HEK293T (cell line): ENCODE data around the gene LMF1.

Experiments used
- CTCF ChIA-PET: fragments of 350-600 bp; formaldehyde crosslinking; extraction: SDS; loops from one replicate; lab custom pipeline; 2021; ENCODE audit warnings: antibody characterized with exemption, inconsistent platforms; lab: Yijun Ruan, JAX
- POLR2A ChIA-PET: fragments of 350-600 bp; formaldehyde crosslinking; extraction: SDS; loops from one replicate; lab custom pipeline; 2020; ENCODE audit warnings: antibody characterized with exemption, inconsistent platforms; lab: Yijun Ruan, JAX
- DNase-seq: peaks from one replicate; pipeline ENCODE4 v3.0.0; 2012; ENCODE audit warnings: mixed read lengths; ENCODE audit errors: extremely low spot score
- ARNT ChIP-seq: fragments of 450-650 bp; IDR thresholded peaks from 2 replicates; pipeline ENCODE4 v1.6.1; 2017; ENCODE audit warnings: mild to moderate bottlenecking
- BHLHE40 ChIP-seq: fragments of 450-650 bp; IDR thresholded peaks from 2 replicates; pipeline ENCODE4 v1.6.1; 2016; ENCODE audit warnings: mild to moderate bottlenecking, moderate library complexity, borderline replicate concordance
- CTBP1 ChIP-seq: fragments of 450-650 bp; IDR thresholded peaks from 2 replicates; pipeline ENCODE4 v1.6.1; 2016; ENCODE audit warnings: borderline replicate concordance
- ELF4 ChIP-seq: fragments of 450-650 bp; IDR thresholded peaks from 2 replicates; pipeline ENCODE4 v1.6.1; 2017; ENCODE audit warnings: antibody characterized with exemption
- FOXA1 ChIP-seq: fragments of 450-650 bp; IDR thresholded peaks from 2 replicates; pipeline ENCODE4 v1.6.1; 2016; ENCODE audit warnings: mild to moderate bottlenecking
- FOXK2 ChIP-seq: fragments of 450-650 bp; IDR thresholded peaks from 2 replicates; pipeline ENCODE4 v1.6.1; 2016; ENCODE audit warnings: mild to moderate bottlenecking
- FOXM1 ChIP-seq: fragments of 450-650 bp; IDR thresholded peaks from 2 replicates; pipeline ENCODE4 v1.6.1; 2017; ENCODE audit warnings: mild to moderate bottlenecking, borderline replicate concordance
- HDGF ChIP-seq: fragments of 450-650 bp; IDR thresholded peaks from 2 replicates; pipeline ENCODE4 v1.6.1; 2017; ENCODE audit warnings: antibody characterized with exemption, borderline replicate concordance
- L3MBTL2 ChIP-seq: fragments of 450-650 bp; conservative IDR thresholded peaks from 2 replicates; pipeline ENCODE4 v1.6.1; 2016; ENCODE audit warnings: mild to moderate bottlenecking
- LEF1 ChIP-seq: fragments of 450-650 bp; IDR thresholded peaks from 2 replicates; pipeline ENCODE4 v1.6.1; 2017; ENCODE audit warnings: mild to moderate bottlenecking, borderline replicate concordance
- NFRKB ChIP-seq: fragments of 450-650 bp; IDR thresholded peaks from 2 replicates; pipeline ENCODE4 v1.6.1; 2016; ENCODE audit warnings: mild to moderate bottlenecking, moderate library complexity
- SP1 ChIP-seq: fragments of 450-650 bp; IDR thresholded peaks from 2 replicates; pipeline ENCODE4 v1.6.1; 2017
- SUZ12 ChIP-seq: fragments of 450-650 bp; IDR thresholded peaks from 2 replicates; pipeline ENCODE4 v1.6.1; 2016; ENCODE audit warnings: mild to moderate bottlenecking
- TARDBP ChIP-seq: fragments of 450-650 bp; IDR thresholded peaks from 2 replicates; pipeline ENCODE4 v1.6.1; 2016
- ZNF384 ChIP-seq: fragments of 450-650 bp; IDR thresholded peaks from 2 replicates; pipeline ENCODE4 v1.6.1; 2016
- TF ChIP-seq, protein P1 (sequence below): fragments of 450-650 bp; IDR thresholded peaks from 2 replicates; pipeline ENCODE4 v1.6.1; 2016

The LMF1 gene

DNA sequence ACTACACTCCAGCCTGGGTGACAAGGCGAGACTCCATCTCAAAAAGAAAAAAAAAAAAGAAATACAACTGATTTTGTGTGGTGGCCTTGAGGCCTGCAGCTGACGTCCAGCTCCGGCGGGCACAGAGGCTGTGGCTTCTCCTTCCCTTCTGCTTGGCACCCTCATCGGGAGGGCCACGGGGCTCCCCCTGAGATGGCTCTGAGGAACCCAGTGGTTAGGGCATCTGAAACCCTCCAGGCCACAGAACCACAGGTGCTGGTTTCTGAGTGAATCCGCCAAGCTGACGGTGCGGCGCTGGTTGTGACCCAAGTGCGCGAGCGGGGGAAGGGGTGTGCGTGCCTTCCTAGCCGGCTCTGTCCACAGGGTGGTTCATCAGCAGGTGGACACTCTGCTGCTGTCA lies 63.4 kb downstream of the LMF1 start:
- TF ChIP-seq HDGF (no peak), ZNF384 (no peak), FOXA1 (no peak)
- TF ChIP-seq, protein P1, sequence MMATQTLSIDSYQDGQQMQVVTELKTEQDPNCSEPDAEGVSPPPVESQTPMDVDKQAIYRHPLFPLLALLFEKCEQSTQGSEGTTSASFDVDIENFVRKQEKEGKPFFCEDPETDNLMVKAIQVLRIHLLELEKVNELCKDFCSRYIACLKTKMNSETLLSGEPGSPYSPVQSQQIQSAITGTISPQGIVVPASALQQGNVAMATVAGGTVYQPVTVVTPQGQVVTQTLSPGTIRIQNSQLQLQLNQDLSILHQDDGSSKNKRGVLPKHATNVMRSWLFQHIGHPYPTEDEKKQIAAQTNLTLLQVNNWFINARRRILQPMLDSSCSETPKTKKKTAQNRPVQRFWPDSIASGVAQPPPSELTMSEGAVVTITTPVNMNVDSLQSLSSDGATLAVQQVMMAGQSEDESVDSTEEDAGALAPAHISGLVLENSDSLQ, result no peak
- no peak for DNase-seq
- ChIA-PET CTCF (no interaction called here), POLR2A (no interaction called here)

DNA sequence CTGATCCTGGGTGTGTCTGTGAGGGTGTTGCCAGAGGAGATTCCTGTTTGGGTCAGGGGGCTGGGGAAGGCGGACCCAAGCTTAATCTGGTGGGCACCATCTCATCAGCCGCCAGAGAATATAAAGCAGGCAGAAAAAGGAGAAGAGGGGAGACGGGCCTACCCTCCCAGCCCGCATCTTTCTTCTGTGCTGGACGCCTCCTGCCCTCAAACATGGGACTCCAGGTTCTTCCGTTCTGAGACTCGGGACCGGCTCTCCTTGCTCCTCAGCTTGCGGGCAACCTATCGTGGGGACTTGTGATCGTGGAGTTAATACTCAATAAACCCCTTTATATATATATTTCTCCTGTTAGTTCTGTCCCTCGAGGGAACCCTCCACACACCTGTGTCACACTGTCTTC lies 64.5 kb downstream of the LMF1 start:
- DNase-seq, result no peak
- TF ChIP-seq NFRKB, result no peak
- TF ChIP-seq SUZ12, result no peak
- no peak for TF ChIP-seq ELF4
- ChIA-PET POLR2A (no interaction called here), CTCF (no interaction called here)

DNA sequence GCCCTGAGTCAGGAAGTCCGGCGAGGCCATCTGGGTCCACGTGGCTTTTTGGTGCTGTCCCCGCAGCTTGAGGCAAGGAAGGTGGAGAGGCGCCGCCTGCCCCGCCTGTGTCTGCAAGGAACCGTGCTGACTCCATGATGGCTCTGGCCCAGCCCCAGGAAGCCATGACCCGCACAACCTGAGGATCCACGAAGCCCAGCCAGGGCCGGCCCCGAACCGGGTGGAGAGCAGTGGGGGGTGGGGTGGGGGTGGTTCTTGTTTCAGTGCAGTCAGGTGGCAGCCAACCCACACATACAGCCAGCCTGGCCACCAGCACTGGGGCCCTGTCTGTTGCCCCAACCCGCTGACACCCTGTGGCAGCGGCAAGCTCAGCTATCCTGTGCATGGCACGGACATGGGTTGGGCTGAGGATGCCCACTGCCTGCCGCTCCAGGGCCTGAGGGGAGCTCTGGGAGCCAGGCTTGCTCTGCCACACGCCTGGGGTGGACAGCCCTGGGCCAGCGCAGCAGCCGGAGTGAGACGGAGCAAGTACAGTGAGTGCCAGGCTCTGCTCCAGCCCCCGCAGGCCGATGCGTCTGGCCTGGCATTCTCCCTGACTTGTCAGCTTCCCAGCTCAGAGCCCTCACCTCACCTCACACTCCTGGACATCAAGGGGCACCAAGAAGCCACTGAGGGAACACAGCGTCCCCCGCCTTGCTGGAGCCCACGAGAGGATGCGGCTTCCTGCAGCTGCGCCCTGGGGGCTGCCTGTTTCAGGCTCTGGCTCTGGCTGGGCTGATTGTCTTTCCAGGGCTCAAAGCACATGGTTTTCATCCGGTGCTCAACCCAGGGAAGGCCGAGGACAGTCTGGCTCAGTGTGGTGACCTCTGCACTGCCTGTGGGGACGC lies 68.8 kb downstream of the LMF1 start:
- TF ChIP-seq L3MBTL2, result no peak
- TF ChIP-seq SP1, result no peak
- no peak for TF ChIP-seq FOXA1
- ChIA-PET CTCF (no interaction called here), POLR2A (no interaction called here)
- DNase-seq, result no peak

DNA sequence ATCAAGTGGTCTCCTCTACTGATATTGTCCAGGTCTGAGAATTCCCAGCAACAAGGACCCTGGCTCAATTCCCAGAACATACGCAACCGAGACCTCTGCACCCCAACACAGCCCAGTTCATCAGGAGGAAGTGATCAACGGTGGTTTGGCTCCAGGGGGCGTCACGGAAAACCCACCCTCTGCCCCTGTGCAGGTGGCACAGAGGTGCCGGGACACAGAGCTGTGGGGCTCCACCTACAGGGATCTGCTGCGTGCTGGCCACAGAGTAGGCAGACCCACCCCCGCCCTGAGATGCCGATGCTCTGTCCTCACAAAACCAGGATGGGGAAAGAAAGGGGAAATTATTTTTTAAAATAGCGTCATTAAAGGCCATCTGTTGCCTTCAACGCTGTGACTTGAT lies 69.6 kb downstream of the LMF1 start:
- CTCF ChIA-PET, result no interaction called here
- POLR2A ChIA-PET, result no interaction called here
- no peak for TF ChIP-seq ARNT
- no peak for TF ChIP-seq ELF4
- no peak for TF ChIP-seq LEF1
- no peak for TF ChIP-seq SP1
- no peak for TF ChIP-seq BHLHE40
- no peak for TF ChIP-seq FOXK2
- TF ChIP-seq, protein P1, result no peak
- no peak for TF ChIP-seq NFRKB
- TF ChIP-seq TARDBP, result no peak
- no peak for TF ChIP-seq SUZ12
- no peak for TF ChIP-seq ZNF384
- no peak for TF ChIP-seq L3MBTL2
- no peak for DNase-seq

DNA sequence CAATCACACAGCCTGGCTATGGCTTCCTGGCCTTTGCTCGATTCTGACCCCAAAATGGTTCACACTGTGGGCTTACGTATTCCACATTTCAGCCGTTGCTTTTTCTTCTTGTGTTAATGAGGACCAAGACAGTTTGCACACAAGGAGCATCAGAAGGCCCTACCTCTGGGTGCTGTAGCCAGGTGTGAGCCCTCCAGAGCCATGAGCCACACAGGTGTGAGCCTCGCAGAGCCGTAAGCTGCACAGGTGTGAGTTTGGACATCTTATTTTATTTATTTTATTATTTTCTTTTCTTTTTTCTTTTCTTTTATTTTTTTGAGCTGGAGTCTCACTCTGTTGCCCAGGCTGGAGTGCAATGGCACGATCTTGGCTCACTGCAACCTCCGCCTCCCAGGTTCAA lies 70.6 kb downstream of the LMF1 start:
- TF ChIP-seq ARNT (no peak), L3MBTL2 (no peak), NFRKB (no peak)
- no peak for DNase-seq
- CTCF ChIA-PET, result no interaction called here
- POLR2A ChIA-PET, result no interaction called here

DNA sequence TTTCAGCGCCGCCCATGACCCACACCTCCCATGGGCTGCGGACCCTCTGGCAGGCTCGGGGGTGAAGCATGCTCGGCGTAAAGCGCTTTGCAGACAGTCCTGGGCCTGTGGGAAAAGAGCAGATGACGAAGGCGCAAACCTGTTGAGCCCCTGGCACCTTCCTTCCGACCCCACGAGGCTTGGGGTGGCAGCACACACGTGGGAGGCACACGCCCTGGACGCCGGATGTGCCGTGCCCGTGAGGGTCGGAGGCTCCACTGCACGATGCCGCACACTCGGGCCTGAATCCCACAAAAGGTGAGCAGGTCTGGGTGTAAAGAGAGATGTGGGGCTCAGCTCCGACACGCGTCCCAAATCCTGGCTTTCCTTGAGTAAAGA lies 71.1 kb downstream of the LMF1 start:
- no peak for DNase-seq
- TF ChIP-seq ELF4 (no peak), FOXM1 (no peak), SUZ12 (no peak), TARDBP (no peak), LEF1 (no peak), CTBP1 (no peak), NFRKB (no peak), HDGF (no peak), FOXK2 (no peak), ARNT (no peak), ZNF384 (no peak)
- ChIA-PET CTCF (no interaction called here), POLR2A (no interaction called here)

DNA sequence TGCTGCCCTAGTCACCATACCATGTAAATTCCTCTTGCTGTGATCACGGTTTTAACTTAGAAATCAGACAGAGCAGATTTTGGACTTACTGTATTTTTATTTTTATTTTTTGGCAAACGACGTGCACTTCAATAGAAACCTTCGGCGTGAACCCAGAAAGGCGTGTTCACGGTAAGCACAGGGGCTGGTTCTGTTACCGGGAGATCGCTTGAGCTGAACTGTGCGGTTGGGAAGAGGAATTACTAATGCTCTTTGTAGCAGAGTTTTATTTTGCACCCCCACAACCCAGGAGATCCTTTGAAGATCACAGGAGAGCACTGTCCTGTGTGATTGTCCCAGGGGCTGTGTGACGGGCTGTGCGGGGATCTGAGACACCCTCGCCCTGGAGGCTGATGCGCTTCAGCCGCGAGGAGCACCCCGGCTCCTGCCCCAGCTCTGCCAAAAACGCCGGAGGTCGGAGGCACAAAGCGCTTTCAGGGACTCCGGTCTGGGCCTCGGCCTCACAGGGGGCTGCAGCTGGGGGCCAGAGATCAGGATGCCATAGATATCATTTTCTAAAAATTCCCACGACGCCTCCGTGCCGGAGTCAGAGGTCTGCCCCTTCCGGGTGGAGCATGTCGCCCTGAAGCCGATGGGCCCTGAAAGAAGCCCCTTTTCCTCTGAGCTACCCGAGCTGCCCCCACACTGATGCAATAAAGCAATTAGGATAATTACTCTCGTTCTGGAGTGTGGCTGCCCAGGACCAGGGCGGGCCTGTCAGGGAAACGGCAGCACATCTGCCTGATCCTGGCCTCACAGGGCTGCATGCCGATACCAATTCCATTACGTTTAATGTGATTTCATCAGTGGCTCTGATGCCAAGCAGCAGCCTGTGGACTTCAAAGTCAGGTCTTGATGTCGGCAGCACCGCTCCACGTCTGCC lies 71.8 kb downstream of the LMF1 start:
- CTCF ChIA-PET, result no interaction called here
- TF ChIP-seq ZNF384, result no peak
- TF ChIP-seq, protein P1, result no peak
- no peak for TF ChIP-seq ARNT
- TF ChIP-seq TARDBP, result no peak
- no peak for TF ChIP-seq CTBP1
- TF ChIP-seq NFRKB, result no peak
- no peak for DNase-seq
- POLR2A ChIA-PET, result no interaction called here
